ENCODE measurements around the gene PKNOX1.
"Not testable (repeated sequence)": the region's sequence is repeated elsewhere in the genome, so short reads cannot be mapped to it uniquely, and the experiment has no call there.

Gene PKNOX1

DNA sequence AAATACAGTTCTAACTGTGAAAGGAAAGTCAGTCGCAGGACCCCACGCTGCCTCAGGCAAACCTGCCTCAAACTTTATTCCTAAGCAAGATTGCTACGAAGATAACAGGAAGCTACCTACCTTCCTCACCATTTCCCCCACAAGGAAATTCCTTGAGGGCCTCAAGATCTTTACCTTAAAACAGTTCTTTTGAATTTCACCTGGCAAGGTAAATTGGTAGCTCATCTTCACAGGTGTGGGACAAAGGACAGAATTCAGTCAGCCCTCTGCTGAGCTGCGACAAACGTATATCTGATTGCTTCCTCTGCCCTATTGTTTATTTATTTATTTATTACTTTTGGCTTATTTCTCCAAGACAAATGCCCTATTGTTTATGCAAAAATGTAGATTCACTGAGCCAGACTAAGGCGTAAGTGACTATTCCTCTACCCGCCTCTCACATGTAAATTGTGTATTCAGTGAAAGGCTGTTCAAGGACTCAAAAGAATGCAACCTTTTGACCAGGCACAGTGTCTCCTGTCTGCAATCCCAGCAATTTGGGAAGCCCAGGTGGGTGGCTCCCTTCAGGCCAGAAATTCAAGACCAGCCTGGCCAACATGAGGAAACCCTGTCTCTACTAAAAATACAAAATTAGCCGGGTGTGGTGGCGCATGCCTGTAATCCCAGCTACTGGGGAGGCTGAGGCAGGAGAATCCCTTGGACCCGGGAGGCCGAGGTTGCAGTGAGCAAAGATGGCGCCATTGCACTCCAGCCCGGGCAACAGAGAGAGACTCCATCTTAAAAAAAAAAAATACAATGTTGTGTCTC is 17.3 kb upstream of the PKNOX1 start:
- no peak for DNase-seq

DNA sequence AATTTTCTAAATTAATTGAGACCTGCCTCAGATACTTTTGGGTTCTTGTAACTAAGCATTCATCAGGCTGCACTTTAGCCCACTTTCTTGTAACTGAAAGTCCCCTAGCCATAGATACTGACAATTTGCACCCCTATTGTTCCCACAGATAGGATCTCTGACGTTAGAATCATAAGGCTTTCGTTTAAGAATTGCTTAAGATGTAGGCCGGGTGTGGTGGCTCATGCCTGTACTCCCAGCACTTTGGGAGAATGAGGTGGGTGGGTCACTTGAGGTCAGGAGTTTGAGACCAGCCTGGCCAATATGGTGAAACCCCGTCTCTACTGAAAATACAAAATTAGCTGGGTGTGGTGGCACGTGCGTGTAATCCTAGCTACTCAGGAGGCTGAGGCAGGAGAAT is 16.2 kb upstream of the PKNOX1 start:
- not testable (repeated sequence) for DNase-seq

DNA sequence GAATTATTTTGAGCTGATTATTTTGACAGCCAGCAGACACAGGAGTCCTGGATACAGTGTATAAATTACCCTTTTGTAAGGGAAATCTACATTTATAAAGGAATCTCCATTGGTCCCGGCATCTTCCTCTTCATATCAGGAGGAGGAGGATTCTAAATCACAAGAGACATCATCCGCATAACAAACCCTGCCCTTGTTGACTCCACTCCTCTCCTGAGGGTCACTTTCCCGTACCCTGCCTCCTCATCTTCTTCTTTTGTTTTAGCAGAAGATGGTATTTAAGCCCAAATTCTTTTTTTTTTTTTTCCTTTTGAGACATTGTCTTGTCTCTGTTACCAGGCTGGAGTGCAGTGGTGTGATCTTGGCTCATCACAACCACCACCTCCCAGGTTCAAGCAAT is 14.6 kb upstream of the PKNOX1 start:
- DNase-seq = no peak

DNA sequence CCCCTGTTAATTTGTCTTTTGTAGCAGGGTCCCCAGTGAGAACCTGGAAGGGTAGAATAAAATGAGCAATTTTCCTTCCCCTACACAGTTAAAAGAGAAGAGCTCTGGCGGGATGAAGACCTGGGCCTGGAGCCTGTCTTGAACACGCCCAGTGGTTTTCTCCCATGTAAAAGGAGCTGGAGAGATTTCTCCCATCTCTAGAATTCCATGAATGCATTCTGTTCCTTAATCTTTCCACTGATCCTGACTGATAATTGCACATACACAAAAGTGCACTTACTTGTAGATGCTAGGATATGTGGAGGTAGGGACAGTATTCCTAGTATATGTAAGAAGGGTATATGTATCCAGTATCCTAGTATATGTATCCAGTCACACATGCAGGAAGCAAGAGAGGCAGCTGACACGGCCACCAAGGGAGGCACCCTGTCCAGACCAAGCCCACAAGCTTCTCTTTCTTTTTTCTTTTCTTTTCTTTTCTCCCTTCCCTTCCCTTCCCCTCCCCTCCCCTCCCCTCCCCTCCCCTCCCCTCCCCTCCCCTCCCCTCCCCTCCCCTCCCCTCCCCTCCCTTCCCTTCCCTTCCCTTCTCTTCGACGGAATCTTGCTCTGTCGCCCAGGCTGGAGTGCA is 11.9 kb upstream of the PKNOX1 start:
- DNase-seq = no peak

DNA sequence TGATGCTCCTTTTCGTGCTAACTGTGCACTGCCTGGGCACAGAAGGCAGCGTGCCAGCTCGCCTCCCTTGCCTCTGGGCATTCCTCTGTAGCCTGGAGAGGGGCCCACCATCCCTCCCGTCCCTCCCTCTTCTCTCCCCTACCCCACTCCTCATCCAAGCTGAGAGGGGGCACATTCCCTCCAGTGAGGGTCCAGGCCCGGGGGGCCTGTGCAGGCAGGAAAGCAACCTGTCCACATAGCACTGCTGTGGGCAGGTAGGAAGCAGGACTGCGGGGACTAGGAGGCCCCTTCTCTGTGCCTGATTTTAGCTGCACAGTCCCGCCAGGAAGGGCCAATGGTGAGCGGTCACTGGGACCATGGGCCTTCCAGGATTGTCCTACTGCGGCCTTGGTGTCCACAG is 10.3 kb upstream of the PKNOX1 start:
- DNase-seq = no peak

DNA sequence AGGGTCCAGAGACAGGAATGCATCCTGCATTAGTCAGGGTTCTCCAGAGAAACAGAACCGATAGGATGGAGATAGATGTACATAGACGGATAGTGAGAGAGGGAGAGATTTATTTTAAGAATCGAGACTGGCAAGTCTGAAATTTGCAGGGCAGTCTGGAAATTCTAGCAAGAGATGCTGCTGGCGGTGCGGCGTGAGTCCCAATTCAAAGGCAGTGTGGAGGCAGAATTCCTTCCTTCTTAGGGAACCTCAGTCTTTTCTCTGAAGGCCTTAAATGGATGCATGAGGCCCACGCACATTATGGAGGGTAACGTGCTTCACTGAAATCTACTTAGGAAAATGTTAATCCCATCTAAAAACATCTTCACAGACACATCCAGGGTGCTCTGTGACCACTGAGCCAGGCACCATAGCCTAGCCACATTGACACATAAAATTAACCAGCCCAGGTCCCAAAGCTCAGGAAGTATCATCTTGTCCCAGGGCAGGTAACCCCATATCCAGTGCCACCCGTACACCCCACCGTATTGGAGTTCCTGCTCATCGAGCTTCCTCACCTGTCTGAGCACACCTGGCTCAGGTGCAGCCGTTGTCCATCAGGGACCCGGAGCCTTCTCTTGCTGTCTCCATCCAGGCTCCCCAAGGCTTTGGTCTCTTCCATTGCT is 9.7 kb upstream of the PKNOX1 start:
- no peak for DNase-seq

DNA sequence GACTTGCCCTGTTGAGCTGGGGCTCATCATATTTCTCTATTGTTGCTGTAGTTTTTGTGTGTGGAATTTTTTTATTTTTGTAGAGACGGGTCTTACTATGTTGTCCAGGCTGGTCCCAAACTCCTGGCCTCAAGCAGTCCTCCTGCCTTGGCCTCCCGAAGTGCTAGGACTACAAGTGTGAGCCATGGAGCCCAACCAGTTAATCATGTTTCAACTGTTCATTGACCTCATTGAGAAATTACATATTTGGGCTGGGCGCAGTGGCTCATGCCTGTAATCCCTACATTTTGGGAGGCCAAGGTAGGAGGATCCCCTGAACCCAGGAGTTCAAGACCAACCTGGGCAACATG is 9.2 kb upstream of the PKNOX1 start:
- no peak for DNase-seq

DNA sequence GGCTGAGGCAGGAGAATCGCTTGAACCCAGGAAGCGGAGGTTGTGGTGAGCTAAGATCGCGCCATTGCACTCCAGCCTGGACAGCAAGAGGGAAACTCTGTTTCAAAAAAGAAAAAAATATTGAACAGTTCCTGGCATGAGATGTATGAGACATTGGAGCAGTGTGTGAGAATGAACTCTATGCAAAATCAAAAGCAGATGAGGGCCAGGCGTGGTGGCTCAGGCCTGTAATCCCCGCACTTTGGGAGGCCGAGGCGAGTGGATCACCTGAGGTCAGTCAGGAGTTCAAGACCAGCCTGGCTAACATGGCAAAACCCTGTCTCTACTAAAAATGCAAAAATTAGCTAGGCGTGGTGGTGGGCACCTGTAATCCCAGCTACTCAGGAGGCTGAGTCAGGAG is 6.7 kb upstream of the PKNOX1 start:
- not testable (repeated sequence) for DNase-seq

DNA sequence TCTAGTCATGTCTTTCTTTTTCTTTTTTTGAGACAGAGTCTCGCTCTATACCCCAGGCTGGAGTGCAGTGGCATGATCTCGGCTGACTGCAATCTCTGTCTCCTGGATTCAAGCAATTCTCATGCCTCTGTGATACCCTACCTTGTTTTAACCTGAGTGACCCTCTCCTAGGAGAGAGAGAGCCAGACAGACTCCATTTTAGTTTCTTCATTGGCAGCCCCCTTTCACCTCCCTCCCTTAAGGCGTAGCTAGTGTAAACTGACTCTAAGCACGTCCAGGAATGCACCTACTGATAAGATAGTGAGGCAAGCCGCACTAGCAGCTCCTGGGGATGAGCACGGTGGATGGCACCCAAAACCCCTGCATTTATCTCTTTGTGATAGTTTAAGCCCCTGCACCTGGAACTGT is 5.2 kb upstream of the PKNOX1 start:
- no peak for DNase-seq

DNA sequence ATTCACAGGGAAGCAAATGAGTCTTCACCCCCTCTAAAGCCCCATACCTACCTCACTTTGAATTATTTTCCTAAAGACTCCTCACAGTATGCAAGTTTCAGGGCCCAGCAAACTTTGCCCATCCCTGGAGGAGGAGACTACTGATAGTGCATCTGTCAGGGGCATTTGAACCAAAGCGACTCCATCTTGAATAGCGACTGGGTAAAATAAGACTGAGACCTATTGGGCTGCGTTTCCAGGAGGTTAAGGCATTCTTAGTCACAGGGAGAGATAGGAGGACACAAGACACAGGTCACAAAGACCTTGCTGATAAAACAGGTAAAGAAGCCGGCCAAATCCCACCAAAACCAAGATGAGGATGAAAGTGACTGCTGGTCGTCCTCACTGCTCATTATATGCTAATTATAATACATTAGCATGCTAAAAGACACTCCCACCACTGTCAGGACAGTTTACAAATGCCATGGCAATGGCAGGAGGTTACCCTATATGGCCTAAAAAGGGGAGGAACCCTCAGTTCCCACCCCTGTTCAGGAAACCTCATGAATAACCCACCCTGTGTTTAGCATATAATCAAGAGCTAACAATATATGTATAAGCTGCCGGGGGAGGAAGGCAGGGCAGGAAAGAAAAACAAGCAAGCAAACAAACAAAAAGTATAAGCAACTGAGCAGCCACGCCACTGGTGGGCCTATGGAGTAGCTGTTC is 3.3 kb upstream of the PKNOX1 start:
- DNase-seq = no peak

DNA sequence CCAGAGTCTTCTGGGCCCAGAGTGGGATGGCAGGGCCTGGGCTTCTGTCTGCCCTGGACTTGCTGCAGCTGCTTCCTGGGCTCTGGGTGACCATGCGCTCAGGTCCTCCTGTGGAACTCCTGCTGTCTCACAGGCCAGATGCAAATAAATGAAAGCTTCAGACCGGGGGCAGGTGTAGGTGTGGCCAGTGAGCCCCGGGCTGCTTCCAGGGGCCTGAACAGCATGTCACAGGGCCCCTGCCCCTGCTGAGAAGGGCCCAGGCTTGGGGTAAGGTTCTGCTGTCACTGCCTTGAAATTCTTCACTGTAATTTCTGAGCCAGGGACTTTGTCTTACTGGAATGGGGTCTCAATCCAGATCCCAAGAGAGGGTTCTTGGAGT is 2.5 kb upstream of the PKNOX1 start:
- no peak for DNase-seq

DNA sequence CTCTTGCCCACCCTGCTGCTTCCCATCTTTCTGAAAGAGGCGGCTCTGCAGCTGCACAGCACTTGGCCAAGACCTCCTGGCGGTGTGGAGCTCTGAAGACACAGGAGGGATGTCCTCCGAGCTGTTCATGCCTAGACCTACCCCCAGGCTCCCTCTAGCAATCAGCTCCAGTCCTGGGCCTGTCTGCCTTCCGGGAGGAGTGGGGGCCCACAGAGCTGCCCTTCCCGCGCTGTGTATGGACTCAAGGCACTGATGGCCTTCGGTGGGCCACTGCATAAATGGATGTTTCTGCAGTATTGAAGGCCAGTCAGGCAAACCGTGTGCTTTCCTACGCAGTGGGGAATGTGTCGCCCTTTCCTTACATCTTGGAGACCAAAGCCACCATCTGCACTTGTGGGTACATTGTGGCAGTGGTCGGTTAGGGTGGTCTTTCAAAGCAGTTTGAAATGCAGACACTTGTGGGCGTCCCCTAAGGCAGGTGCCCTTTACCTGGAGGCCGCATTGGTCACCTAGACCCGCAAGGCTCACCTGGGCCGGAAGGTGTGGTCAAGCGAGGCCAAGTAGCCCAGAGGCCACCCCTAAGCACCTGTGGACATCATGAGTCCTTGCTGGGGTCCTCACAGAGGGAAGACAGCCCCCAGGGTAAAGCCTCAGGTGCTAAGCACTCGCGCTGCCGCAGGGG is 912 bp upstream of the PKNOX1 start:
- DNase-seq = no peak

DNA sequence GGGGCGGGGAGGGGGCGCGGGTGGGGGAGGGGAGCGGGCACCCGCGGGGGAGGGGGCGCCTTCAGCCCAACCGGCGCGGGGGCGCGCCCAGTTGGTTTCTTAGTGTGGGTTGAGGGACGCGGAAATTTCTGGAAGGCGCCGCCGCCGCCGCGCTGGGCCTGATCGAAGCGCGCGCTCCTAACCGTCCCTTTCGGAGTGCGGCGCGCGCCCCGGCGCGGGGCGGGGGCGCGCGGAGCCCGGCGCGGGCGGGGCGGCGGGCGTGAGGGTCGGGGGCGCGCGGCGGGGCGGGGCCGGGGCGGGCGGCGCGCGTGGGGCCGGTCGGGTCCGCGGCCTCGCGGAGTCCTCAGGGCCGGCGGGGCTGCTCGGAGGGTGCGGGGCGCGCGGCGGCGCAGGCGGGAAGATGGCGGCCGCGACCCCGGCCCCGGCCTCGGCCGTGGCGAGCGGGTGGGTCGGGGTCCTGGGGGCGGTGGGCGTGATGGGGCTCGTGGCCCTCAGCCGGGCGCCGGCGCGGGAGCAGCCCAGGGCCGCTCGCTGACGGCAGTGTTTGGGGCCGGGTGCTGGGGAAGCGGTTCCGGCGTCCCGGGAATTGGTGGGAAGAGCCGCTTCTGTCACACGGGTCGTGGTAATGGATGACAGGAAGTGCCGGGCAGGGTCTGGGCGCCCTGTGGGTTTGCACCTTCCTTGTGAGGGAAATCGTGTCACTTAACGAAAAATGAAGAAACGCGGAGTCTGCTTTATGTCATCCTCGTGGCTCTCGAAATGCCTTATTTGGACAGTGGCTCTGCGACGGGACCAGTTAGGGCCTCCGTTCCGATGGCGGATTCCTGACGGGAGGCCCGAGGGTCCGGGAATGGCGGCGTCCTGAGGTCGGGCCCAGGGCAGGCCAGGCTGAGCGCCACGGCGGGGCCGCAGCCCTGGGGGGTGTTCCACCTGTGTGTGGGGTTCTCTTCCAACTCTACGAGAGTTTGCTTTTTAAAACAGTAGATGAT is 764 bp downstream of the PKNOX1 start:
- no peak for DNase-seq

DNA sequence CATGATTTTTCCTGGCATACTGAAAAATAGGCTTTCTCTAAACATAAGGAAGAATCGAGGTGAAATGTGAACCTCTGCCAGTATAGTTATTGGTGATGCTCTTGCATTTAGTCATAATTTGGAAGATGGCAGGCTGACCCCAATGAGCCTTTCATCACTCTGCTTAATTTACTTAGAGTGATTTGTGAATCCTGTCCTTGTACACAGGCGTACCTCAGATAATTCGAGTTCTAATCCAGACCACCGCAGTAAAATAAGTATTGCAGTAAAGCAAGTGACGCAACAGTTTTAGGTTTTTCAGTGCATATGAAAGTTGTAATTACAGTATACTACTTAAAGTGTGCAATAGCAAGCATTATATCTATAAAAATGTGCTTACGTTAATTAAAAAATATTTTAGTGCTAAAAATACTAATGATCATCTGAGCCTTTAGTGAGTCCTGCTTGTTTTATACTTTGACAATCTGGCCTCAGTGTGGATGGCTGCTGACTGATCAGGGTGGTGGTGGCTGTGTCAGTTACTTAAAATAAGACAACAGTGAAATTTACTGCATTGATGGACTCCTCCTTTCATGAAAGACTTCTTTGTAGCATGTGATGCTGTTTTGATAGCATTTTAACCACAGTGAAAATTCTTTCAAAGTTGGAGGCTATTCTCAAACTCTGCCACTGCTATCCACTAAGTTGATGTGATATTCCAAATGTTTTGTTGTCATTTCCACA is 1.7 kb downstream of the PKNOX1 start:
- DNase-seq = no peak

DNA sequence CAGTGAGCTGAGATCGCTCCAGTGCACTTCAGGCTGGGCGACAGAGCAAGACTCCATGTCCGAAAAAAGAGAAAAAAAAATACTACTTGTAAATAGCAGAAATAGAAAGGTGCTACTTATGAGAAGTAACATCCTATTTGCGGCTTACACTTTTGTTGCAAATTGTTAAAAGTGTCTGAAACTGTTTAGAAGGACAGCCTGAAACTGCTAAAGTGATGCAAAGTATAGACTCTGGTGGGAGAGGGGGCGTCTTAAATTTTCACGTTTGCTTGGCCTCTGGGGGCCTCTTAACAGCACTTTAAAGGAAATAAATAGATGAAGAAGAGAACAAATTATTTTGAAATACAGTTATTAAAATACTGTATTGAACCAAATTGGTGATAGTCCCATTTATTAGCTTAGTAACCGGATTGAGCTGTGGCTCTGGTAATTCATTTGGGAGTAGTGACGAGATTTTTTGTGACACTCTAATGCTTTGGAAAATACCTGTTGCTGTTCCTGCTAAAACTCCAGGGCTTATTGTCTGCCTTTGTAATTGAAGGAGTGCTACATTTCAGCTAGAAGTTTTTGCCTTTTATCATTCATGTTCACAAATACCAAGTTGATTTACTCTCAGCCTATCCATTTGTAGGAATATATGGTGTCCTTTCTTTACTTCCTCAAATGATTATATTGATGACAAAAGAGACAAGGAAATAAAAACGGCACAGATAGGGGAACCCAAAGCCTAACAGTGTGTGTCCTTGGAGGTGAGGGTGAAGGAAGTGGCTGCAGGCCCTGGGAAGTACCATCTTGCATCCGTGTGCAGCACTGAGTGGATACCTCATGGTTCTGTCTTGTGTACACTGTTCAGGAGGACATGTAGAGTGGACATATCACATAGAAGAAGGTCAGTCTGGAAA is 6.2 kb downstream of the PKNOX1 start:
- DNase-seq = no peak

DNA sequence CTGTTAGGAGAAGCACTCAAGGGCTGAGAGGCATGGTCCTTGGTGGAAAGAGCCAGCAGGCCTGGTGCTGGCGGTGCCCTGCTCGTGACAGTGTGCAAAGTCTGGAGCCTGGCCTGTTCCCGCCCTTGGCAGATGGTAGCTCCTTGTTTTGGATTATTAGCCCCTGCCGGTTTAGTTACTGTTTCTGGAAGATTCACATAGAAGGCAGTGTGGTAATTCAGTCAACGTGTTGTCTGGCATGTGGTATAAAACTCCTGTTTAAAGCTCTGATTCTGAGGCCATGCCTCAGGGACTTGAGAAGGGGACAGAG is 6.8 kb downstream of the PKNOX1 start:
- DNase-seq = no peak

DNA sequence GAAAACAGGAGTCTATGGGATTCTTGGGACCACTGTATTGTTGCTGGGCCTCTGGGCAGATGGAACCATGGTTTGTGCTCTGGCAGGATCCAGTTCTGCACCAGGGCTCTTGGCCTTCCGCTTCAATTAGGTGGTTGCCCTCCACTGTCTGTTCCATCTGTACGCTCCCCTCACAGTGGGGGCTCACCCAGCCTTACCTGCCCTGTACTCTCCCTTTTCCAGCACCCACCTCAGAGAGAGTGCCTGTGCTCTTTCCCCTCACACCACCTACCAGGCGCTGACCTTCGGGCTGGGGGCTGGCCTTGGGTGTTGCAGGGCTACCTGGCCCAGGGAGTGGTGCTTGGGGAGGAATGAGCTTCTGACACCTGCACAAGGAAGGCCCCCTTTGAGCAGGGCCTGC is 7.5 kb downstream of the PKNOX1 start:
- no peak for DNase-seq

DNA sequence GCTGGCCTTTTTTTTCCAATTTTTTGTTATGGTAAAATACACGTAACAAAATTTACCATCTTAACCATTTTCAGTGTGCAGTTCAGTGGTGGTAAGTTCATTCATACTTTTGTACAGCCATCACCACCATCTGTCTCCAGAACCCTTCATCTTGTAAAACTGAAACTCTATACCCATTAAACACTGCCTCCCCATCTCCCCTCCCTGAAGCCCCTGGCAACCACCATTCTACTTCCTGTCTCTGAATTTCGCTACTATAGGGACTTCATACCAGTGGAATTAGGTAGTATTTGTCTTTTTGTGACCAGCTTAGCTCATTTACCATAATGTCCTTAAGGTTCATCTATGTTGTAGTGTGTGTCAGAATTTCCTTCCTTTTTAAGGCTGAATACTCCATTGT is 8.7 kb downstream of the PKNOX1 start:
- no peak for DNase-seq

DNA sequence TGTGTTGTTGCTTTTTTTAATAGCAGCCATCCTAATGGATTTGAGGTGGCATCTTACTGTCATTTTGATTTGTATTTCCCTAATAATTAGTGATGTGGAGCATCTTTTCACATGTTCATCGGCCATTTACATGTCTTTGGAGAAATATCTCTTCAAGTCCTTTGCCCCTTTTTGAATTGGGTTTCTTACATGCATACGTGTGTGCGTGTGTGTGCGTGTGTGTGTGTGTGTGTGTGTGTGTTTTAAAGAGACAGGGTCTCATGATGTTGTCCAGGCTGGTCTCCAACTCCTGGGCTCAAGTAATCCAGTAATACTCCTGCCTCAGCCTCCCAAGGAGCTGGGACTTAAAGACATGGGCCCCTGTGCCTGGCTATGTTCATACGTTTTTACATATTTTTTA is 9.5 kb downstream of the PKNOX1 start:
- no peak for DNase-seq

DNA sequence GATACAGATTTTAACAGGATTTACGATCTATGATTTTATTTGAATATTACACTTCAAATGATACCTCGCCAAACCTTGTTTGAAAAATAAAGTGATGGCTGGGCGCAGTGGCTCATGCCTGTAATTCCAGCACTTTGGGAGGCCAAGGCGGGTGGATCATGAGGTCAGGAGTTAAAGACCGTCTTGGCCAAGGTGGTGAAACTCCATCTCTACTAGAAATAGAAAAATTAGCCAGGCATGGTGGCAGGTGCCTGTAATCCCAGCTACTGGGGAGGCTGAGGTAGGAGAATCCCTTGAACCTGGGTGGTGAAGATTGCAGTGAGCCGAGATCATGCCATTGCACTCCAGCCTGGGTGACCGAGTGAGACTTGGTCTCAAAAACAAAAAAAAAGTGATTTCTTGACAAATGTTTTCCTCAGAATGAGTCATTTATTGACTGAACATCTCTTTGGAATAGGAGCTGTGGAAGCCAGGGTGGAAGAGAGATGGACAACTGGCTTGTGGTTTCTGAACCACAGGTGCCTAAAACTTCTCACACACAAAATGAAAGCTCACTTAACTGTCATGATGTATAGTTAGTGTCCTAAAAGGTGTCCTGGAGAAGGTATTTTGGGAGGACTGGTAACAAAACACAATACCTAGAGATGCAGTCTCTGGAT is 11.9 kb downstream of the PKNOX1 start:
- no peak for DNase-seq

Data from SHP77 treated with DMSO at 0.1 percent for 48 hours (cell line).